Activated CD8-positive, alpha-beta T cell treated with anti-CD3 and anti-CD28 coated beads for 36 hours (primary cell): ENCODE results near the gene GLRX5. TPM values are rescaled to one million over a fixed set of nuclear protein-coding genes. Genes with fewer than 3 reads are reported as not detected.

Experiments used
- ATAC-seq: fragments of 200-7000 bp; cut with Tn5 transposase; one replicate; pipeline ENCODE4 v1.10.0; 2021; ENCODE audit warnings: mild to moderate bottlenecking, moderate library complexity
- CTCF ChIA-PET: fragments of 350-600 bp; sonication (Branson Sonifier 250); formaldehyde crosslinking; loops from one replicate; lab custom pipeline; 2021; ENCODE audit warnings: antibody characterized with exemption; lab: Charles Lee
- POLR2A ChIA-PET: fragments of 350-600 bp; sonication (Branson Sonifier 250); formaldehyde crosslinking; loops from one replicate; lab custom pipeline; 2021; ENCODE audit warnings: antibody characterized with exemption; lab: Charles Lee
- DNase-seq: peaks from one replicate; pipeline ENCODE4 v3.0.0-alpha.2; 2020
- H3K27ac Mint-ChIP-seq: one replicate; pipeline ENCODE4 v1.8.0; 2021; ENCODE audit warnings: mild to moderate bottlenecking, mixed read lengths
- H3K27me3 Mint-ChIP-seq: one replicate; pipeline ENCODE4 v1.8.0; 2021; ENCODE audit warnings: mixed read lengths
- H3K36me3 Mint-ChIP-seq: one replicate; pipeline ENCODE4 v1.8.0; 2021; ENCODE audit warnings: low read depth, mixed read lengths
- H3K4me1 Mint-ChIP-seq: one replicate; pipeline ENCODE4 v1.8.0; 2021; ENCODE audit warnings: low read depth, mixed read lengths
- H3K4me3 Mint-ChIP-seq: one replicate; pipeline ENCODE4 v1.8.0; 2021; ENCODE audit warnings: mild to moderate bottlenecking, moderate library complexity, mixed read lengths
- H3K9me3 Mint-ChIP-seq: one replicate; pipeline ENCODE4 v1.8.0; 2021; ENCODE audit warnings: mixed read lengths
- intact Hi-C: fragments of 100-400 bp; cut with micrococcal nuclease; formaldehyde crosslinking; loops from one replicate; pipeline ENCODE4 v1.10.0; 2022
- total RNA-seq, 2 experiments: library from RNA; stranded (reverse); gene quantifications; one replicate each; pipeline ENCODE4 v1.2.3, GENCODE V29; 2021
- TF ChIP-seq, protein P1 (sequence below): fragments of 200-600 bp; IDR thresholded peaks from one replicate; pipeline ENCODE4 v1.8.0; 2022; ENCODE audit warnings: antibody characterized with exemption, mild to moderate bottlenecking

GLRX5 gene
- total RNA-seq, 2 experiments from 2014 or later = 47.3 to 47.8 TPM

DNA sequence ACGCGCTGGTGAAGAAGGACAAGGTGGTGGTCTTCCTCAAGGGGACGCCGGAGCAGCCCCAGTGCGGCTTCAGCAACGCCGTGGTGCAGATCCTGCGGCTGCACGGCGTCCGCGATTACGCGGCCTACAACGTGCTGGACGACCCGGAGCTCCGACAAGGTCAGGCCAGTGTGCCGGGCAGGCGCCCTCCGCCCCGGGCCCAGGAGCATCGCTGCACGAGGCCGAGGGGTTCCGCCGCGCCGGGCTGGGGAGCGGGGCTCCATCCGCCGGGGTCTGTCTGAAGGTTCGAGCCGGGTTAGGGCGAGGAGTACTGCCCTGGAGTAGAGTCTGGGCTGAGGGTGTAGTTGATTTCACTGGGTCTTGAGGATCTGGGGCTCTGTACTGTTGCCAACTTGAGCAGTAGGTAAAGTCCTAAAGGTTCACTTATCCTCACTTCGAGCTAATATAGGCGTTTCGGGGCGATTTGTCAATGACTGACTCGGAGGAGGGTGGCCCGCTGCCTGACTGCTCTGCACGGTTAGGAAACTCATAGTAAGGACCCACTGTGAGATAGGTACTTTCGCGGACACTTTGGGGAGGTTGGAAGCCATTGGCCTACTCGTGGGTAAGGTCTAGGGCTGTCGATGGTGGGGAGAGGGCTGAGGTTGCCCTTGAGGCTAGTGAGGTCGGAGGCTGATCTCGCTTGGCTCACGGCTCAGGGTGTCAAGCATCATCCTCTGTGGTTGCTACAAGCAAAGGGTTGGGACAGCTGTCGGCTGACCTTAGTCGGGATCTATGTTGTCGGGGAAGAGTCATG lies 574 bp downstream of the GLRX5 start:
- H3K36me3 Mint-ChIP-seq = peaks cover 40% of the 10 kb centered on the region
- ATAC-seq = no peak
- peak overlapping the region; percentile 90 for H3K27ac Mint-ChIP-seq
- no peaks in the 10 kb centered on the region for H3K9me3 Mint-ChIP-seq
- no peaks in the 10 kb centered on the region for H3K27me3 Mint-ChIP-seq
- intact Hi-C loops = loop anchor here (2.0 kb wide), 1 partner anchor 93 kb away; no protein-coding TSS in a partner anchor
- H3K4me1 Mint-ChIP-seq = peaks cover 64% of the 10 kb centered on the region
- CTCF ChIA-PET = interaction anchor here (1.0 to 7.8 kb wide), 6 partner anchors 8 to 97 kb away, joined by 3 to 71 read pairs (median 3); no protein-coding TSS in a partner anchor
- POLR2A ChIA-PET = interaction anchor here (0.6 to 4.9 kb wide), 7 partner anchors 11 to 93 kb away, joined by 3 to 88 read pairs (median 3); no protein-coding TSS in a partner anchor
- peak overlapping the region; percentile 98 for H3K4me3 Mint-ChIP-seq
- TF ChIP-seq, protein P1, sequence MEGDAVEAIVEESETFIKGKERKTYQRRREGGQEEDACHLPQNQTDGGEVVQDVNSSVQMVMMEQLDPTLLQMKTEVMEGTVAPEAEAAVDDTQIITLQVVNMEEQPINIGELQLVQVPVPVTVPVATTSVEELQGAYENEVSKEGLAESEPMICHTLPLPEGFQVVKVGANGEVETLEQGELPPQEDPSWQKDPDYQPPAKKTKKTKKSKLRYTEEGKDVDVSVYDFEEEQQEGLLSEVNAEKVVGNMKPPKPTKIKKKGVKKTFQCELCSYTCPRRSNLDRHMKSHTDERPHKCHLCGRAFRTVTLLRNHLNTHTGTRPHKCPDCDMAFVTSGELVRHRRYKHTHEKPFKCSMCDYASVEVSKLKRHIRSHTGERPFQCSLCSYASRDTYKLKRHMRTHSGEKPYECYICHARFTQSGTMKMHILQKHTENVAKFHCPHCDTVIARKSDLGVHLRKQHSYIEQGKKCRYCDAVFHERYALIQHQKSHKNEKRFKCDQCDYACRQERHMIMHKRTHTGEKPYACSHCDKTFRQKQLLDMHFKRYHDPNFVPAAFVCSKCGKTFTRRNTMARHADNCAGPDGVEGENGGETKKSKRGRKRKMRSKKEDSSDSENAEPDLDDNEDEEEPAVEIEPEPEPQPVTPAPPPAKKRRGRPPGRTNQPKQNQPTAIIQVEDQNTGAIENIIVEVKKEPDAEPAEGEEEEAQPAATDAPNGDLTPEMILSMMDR = no peak
- no peak for DNase-seq

DNA sequence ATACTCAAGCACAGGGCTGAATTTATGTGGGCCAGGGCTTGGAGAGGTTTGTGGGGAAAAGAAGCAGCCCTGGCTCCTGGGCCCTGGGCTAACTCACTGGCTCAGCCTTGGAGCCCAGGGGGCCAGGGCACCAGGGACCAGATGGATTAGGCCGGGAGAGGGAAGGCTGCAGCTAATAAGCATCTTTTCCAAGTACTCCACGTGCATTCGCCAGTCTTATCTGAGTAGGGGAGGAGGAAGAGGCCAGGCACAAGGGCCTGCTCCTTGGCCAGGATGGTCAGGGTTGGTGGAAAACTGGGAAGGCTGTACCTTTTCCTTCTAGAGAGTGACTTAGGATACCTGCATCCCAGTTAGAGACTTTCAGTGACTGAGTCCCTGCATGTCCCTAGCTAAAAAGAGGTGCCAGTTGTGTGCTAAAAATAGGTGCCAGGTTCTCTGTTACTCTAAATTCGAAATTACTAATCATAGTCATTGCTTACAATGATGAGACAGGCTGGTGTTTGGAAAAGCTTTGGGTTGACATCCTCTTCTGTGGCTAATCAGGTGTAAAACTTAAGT lies 1.3 kb downstream of the GLRX5 start:
- peak overlapping the region; percentile 98 for H3K4me3 Mint-ChIP-seq
- peaks cover 65% of the 10 kb centered on the region for H3K4me1 Mint-ChIP-seq
- no peak for ATAC-seq

DNA sequence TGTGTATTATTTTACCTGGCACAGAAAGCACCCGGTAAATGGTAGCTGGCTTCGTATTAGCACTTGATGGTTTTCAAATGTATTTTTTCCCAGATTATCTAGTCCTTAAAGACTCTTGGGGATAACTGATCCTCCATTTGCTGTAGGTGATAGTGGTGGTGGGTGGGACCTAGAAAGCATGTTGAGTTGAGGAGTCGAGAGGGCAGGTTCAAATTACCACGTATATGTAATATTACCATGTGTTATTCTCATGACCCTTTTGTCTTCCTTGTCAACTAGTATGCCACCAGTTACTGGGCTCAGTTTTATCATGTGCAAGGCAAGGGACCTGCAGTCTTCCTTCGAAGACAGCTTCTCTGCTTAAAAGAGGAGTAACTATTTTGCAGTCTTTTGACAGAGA lies 1.8 kb downstream of the GLRX5 start:
- POLR2A ChIA-PET = interaction anchor here (0.8 to 4.9 kb wide), 2 partner anchors 13 to 15 kb away, joined by 3 to 88 read pairs; no protein-coding TSS in a partner anchor
- H3K9me3 Mint-ChIP-seq = no peaks in the 10 kb centered on the region
- CTCF ChIA-PET = interaction anchor here (1.0 to 7.8 kb wide), 7 partner anchors 9 to 457 kb away, joined by 3 to 71 read pairs (median 4); no protein-coding TSS in a partner anchor
- ATAC-seq (no peak), DNase-seq (no peak)
- peaks cover 30% of the 10 kb centered on the region for H3K36me3 Mint-ChIP-seq
- TF ChIP-seq, protein P1 = no peak
- H3K4me1 Mint-ChIP-seq = peaks cover 63% of the 10 kb centered on the region
- peak overlapping the region; percentile 98 for H3K4me3 Mint-ChIP-seq
- H3K27me3 Mint-ChIP-seq = no peaks in the 10 kb centered on the region
- intact Hi-C loops = no loop called here
- H3K27ac Mint-ChIP-seq = no peak overlapping the region

More for the DNA sequence above, 1.3 kb downstream of the GLRX5 start:
- TF ChIP-seq, protein P1 = no peak
- Mint-ChIP-seq H3K27me3 (no peaks in the 10 kb centered on the region), H3K27ac (peak overlapping the region; percentile 90), H3K9me3 (no peaks in the 10 kb centered on the region), H3K36me3 (peaks cover 34% of the 10 kb centered on the region)
- CTCF ChIA-PET = interaction anchor here (1.0 to 7.8 kb wide), 8 partner anchors 9 to 458 kb away, joined by 3 to 71 read pairs (median 4); no protein-coding TSS in a partner anchor
- intact Hi-C loops = no loop called here
- DNase-seq = no peak
- POLR2A ChIA-PET = interaction anchor here (0.6 to 4.9 kb wide), 4 partner anchors 14 to 81 kb away, joined by 3 to 88 read pairs (median 3); no protein-coding TSS in a partner anchor

DNA sequence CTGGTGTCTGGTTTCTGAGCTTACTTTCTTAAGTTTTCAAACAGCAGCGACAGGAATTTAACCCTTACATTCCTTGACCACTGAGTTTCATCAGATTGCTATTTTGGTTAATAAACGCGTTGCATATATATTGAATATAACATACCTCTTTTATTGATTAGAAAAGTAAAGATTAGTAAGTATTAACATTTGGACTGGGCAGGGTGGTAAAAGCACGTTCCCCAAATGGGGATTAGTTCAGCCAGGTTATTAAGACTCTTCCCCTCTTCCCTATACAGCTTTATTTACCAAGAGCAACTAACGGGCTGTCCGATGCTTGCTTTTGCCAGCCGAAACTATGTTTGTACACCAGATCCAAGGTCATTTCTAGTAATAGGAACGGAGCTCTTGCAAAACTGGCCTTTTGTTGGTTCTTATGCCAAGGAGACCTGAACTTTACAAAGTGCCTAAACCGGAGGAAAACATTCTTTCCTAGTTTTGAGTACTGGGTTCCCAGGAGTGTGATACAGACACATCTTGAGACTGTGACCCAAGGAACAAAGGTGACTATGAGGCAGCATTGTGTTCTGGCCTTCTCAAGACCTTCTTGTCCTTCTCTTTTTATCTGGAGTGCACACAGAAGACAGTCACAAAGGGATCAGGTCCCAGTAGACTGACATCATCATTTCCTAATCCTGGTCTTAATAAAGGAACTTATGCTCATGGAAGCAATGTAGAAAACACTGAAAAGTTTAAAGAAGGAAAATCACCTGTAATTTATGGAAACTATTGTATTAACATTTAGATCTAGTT lies 2.6 kb downstream of the GLRX5 start:
- Mint-ChIP-seq H3K36me3 (peaks cover 23% of the 10 kb centered on the region), H3K4me1 (peaks cover 60% of the 10 kb centered on the region), H3K27ac (no peak overlapping the region), H3K27me3 (no peaks in the 10 kb centered on the region), H3K4me3 (peak overlapping the region; percentile 98), H3K9me3 (no peaks in the 10 kb centered on the region)
- intact Hi-C loops = no loop called here
- ChIA-PET CTCF (interaction anchor here (1.0 to 7.8 kb wide), 5 partner anchors 10 to 110 kb away, joined by 3 to 71 read pairs (median 7); no protein-coding TSS in a partner anchor), POLR2A (interaction anchor here (4.9 kb wide), 1 partner anchor 16 kb away, joined by 88 read pairs; no protein-coding TSS in a partner anchor)
- TF ChIP-seq, protein P1 = no peak
- DNase-seq = no peak
- ATAC-seq = no peak
